ENCODE measurements around the gene FOXJ3. TPM values are rescaled to one million over a fixed set of nuclear protein-coding genes. Genes with fewer than 3 reads are reported as not detected.

The FOXJ3 gene
- total and polyA plus RNA-seq, 2 donors (not counting 1 experiment from before 2014, with no cell fraction given): 15.4 to 76.4 TPM

DNA sequence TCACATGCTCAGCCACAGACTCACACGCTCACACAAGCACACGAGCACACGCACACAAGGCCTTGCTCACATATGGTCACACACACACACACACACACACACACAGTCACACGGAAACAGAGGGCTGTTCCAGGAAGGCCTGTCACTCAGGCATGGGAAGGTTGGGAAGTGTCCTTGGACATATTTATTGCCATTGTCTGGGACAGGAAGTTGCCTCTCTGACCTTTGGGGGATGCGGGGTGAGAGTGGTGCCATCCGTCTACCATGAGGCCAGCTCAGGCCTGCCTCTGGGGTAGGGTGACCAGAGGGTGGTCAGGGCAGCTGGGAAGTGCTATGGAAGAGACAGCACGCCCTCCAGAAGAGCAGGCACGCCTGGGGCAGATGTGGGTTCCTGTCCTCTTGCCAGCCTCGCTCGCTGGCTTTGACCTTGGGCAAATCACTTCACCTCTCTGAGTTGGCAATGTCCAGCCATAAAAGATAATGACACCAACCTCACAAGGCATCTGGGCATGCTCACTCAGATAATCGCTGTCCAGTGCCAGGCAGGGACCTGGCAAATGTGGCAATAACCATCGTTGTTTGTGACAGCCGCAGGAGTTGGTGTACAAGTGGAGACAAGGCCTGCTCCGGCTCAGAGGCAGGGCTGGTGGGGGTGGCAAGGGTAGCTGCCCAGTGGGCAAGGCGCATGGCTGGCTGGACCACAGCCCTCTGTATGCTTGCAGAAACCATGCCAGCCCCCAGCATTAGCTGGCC lies 162.5 kb downstream of the FOXJ3 start:
- ChIA-PET POLR2A (no interaction called here), CTCF (interaction anchor here (1.0 to 7.9 kb wide), 16 partner anchors 7 to 659 kb away, joined by 3 to 114 read pairs (median 8); no protein-coding TSS in a partner anchor)
- peaks cover 0 to 3% of the 10 kb centered on the region in 2 donors for H3K4me1 ChIP-seq (ENCODE audit: control insufficient read depth in 2 of 2, insufficient read depth in 2 of 2, low read length in 2 of 2)

More for the DNA sequence above, 162.5 kb downstream of the FOXJ3 start:
- no peak for TF ChIP-seq EZH2 (IDR thresholded peaks at IDR 0.05; ENCODE audit: borderline replicate concordance, insufficient read depth, low read depth, low read length, poor library complexity, severe bottlenecking)
- TF ChIP-seq, protein P1, sequence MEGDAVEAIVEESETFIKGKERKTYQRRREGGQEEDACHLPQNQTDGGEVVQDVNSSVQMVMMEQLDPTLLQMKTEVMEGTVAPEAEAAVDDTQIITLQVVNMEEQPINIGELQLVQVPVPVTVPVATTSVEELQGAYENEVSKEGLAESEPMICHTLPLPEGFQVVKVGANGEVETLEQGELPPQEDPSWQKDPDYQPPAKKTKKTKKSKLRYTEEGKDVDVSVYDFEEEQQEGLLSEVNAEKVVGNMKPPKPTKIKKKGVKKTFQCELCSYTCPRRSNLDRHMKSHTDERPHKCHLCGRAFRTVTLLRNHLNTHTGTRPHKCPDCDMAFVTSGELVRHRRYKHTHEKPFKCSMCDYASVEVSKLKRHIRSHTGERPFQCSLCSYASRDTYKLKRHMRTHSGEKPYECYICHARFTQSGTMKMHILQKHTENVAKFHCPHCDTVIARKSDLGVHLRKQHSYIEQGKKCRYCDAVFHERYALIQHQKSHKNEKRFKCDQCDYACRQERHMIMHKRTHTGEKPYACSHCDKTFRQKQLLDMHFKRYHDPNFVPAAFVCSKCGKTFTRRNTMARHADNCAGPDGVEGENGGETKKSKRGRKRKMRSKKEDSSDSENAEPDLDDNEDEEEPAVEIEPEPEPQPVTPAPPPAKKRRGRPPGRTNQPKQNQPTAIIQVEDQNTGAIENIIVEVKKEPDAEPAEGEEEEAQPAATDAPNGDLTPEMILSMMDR (IDR thresholded peaks at IDR 0.05): no peak
- Mint-ChIP-seq H3K27me3 (no peaks in the 10 kb centered on the region), H3K9me3 (ENCODE audit: insufficient read depth) (no peaks in the 10 kb centered on the region), H3K27ac (no peak overlapping the region), H3K4me1 (no peaks in the 10 kb centered on the region), H3K4me3 (no peak overlapping the region)
- ATAC-seq (ENCODE audit: low read depth) (no peak), DNase-seq (no peak)
- Histone ChIP-seq H3K9me3 (ENCODE audit: control extremely low read depth in 1 of 3, control insufficient read depth in 2 of 3, insufficient read depth in 1 of 3, low read length in 2 of 3) (no peaks in the 10 kb centered on the region), H3K79me2 (ENCODE audit: control insufficient read depth, insufficient read depth, low read length) (no peaks in the 10 kb centered on the region), H3K4me2 (replicated peaks; ENCODE audit: low read depth, low read length, poor library complexity, severe bottlenecking) (no peak overlapping the region), H3K27me3 (replicated peaks in 1 of 4; ENCODE audit: control extremely low read depth in 1 of 4, control insufficient read depth in 3 of 4, insufficient read depth in 4 of 4, low read length in 3 of 4) (no peaks in the 10 kb centered on the region), H3K27ac (ENCODE audit: low read length in 2 of 2) (no peak overlapping the region), H3K4me3 (ENCODE audit: control extremely low read depth in 1 of 5, extremely low read depth in 1 of 5, insufficient read depth in 1 of 5, low read depth in 2 of 5, low read length in 4 of 5) (no peak overlapping the region), H4K20me1 (ENCODE audit: control insufficient read depth, insufficient read depth, low read length, poor library complexity, severe bottlenecking) (no peaks in the 10 kb centered on the region), H3K36me3 (replicated peaks in 1 of 2; ENCODE audit: control extremely low read depth in 1 of 2, control insufficient read depth in 1 of 2, extremely low read depth in 1 of 2, insufficient read depth in 2 of 2, low read length in 1 of 2) (no peaks in the 10 kb centered on the region), H2AFZ (ENCODE audit: insufficient read depth, low read depth, low read length, poor library complexity, severe bottlenecking) (no peak overlapping the region), H3K9ac (ENCODE audit: low read length) (no peak overlapping the region)
- WGBS (ENCODE audit: insufficient coverage): 87% methylated on average over 12 of the region's 15 CpGs
- intact Hi-C loops (cut with micrococcal nuclease): loop anchor here (1.0 kb wide), 2 partner anchors 598 to 656 kb away; no protein-coding TSS in a partner anchor
